Measurements from ENCODE around the gene ASCC3.
"Not testable (repeated sequence)": the region's sequence is repeated elsewhere in the genome, so short reads cannot be mapped to it uniquely, and the experiment has no call there.

The ASCC3 gene

GRCh38 chr6:100763617-100764241, 117.4 kb downstream of the ASCC3 start:
- Histone ChIP-seq H3K4me1 (ENCODE audit: control extremely low read depth in 1 of 4, control insufficient read depth in 4 of 4, insufficient read depth in 4 of 4, low read length in 3 of 4) (no peaks in the 10 kb centered on the region), H3K4me3 (ENCODE audit: control insufficient read depth in 1 of 7, extremely low read depth in 1 of 7, insufficient read depth in 4 of 7, low read depth in 2 of 7, low read length in 6 of 7) (no peak overlapping the region), H3K27ac (ENCODE audit: insufficient read depth in 1 of 2, low read depth in 1 of 2, low read length in 2 of 2, poor library complexity in 1 of 2, severe bottlenecking in 2 of 2) (no peak overlapping the region), H3K27me3 (replicated peaks in 2 of 5; ENCODE audit: control insufficient read depth in 4 of 5, insufficient read depth in 5 of 5, low read length in 4 of 5) (no peaks in the 10 kb centered on the region), H3K36me3 (ENCODE audit: control insufficient read depth in 4 of 4, insufficient read depth in 4 of 4, low read length in 3 of 4) (peaks cover 17 to 59% (median 39%) of the 10 kb centered on the region in 4 experiments), H3K9me3 (ENCODE audit: control extremely low read depth in 1 of 5, control insufficient read depth in 4 of 5, insufficient read depth in 2 of 5, low read depth in 1 of 5, low read length in 4 of 5) (peaks cover 0 to 20% (median 12%) of the 10 kb centered on the region in 5 experiments)
- ChIA-PET CTCF (no interaction called here), POLR2A (no interaction called here)
- DNase-seq = no peak
- WGBS (ENCODE audit: insufficient coverage) = 96% methylated on average over 2 of the region's 2 CpGs

DNA sequence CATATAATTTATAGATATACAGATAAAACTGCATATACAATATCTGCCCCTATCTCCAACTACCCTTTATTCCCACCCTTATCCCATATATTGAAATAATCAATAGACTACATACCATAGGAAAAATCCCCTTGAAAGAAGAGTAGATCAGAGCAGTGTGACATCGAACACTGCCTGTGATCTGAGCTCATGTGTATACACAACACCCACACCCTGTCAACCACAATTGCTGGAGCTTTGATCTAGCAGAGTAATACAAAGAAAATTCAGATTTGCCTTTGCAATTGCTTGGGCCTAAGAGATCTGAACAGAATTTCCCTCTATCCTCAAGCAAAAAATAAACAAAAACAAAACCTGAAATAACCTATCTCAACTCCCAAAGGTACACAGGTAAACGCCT, 119.3 kb downstream of the ASCC3 start:
- Histone ChIP-seq H3K27ac (ENCODE audit: insufficient read depth in 1 of 2, low read depth in 1 of 2, low read length in 2 of 2, poor library complexity in 1 of 2, severe bottlenecking in 2 of 2) (no peak overlapping the region), H3K4me1 (ENCODE audit: control extremely low read depth in 1 of 4, control insufficient read depth in 4 of 4, insufficient read depth in 4 of 4, low read length in 3 of 4) (no peaks in the 10 kb centered on the region), H3K27me3 (replicated peaks in 2 of 5; ENCODE audit: control insufficient read depth in 4 of 5, insufficient read depth in 5 of 5, low read length in 4 of 5) (no peaks in the 10 kb centered on the region), H3K4me3 (ENCODE audit: control insufficient read depth in 1 of 7, extremely low read depth in 1 of 7, insufficient read depth in 4 of 7, low read depth in 2 of 7, low read length in 6 of 7) (no peak overlapping the region), H3K9me3 (ENCODE audit: control extremely low read depth in 1 of 5, control insufficient read depth in 4 of 5, insufficient read depth in 2 of 5, low read depth in 1 of 5, low read length in 4 of 5) (peaks cover 0 to 20% (median 12%) of the 10 kb centered on the region in 5 experiments), H3K36me3 (ENCODE audit: control insufficient read depth in 4 of 4, insufficient read depth in 4 of 4, low read length in 3 of 4) (peaks cover 15 to 59% (median 37%) of the 10 kb centered on the region in 4 experiments)
- POLR2A ChIA-PET = no interaction called here
- CTCF ChIA-PET = no interaction called here
- WGBS (ENCODE audit: insufficient coverage) = no CpG with 5 or more reads among the region's 2 CpGs
- DNase-seq = no peak

DNA sequence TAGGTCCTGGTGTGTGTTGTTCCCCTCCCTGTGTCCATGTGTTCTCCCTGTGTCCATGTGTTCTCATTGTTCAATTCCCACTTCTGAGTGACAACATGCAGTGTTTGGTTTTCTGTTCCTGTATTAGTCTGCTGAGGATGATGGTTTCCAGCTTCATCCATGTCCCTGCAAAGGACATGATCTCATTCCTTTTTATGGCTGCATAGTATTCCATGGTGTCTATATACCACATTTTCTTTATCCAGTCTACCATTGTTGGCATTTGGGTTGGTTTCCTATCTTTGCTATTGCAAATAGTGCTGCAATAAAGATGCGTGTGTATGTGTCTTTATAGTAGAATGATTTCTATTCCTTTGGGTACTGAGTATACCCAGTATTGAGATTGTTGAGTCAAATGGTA, 122.7 kb downstream of the ASCC3 start:
- peaks cover 2 to 33% (median 13%) of the 10 kb centered on the region in 4 experiments for H3K36me3 ChIP-seq (ENCODE audit: control insufficient read depth in 4 of 4, insufficient read depth in 4 of 4, low read length in 3 of 4)
- H3K27ac ChIP-seq (ENCODE audit: insufficient read depth in 1 of 2, low read depth in 1 of 2, low read length in 2 of 2, poor library complexity in 1 of 2, severe bottlenecking in 2 of 2); H3K27me3 ChIP-seq (replicated peaks in 2 of 5; ENCODE audit: control insufficient read depth in 4 of 5, insufficient read depth in 5 of 5, low read length in 4 of 5); CTCF ChIA-PET; DNase-seq; H3K4me3 ChIP-seq (ENCODE audit: control insufficient read depth in 1 of 7, extremely low read depth in 1 of 7, insufficient read depth in 4 of 7, low read depth in 2 of 7, low read length in 6 of 7); H3K4me1 ChIP-seq (ENCODE audit: control extremely low read depth in 1 of 4, control insufficient read depth in 4 of 4, insufficient read depth in 4 of 4, low read length in 3 of 4); POLR2A ChIA-PET; H3K9me3 ChIP-seq (ENCODE audit: control extremely low read depth in 1 of 5, control insufficient read depth in 4 of 5, insufficient read depth in 2 of 5, low read depth in 1 of 5, low read length in 4 of 5): not testable (repeated sequence)
- WGBS (ENCODE audit: insufficient coverage) = no CpG with 5 or more reads among the region's 1 CpG

DNA sequence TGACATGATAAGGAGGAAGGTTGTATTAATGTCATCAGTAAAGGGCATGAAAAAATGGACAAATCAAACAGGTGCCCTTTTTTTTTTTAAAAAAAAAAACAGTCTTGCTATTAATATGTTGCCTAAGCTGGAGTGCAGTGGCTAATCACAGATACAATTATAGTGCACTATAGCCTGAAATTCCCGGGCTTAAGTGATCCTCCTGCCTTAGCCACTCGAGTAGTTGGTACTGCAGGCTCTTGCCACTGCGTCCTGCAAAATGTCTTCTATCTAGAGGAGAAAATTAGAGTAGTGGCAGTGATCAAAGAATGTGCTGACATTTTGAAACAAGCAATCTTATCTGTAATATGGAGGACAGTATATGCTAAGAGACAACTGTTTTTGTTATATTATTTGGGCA, 127.7 kb downstream of the ASCC3 start:
- Histone ChIP-seq H3K9me3 (ENCODE audit: control extremely low read depth in 1 of 5, control insufficient read depth in 4 of 5, insufficient read depth in 2 of 5, low read depth in 1 of 5, low read length in 4 of 5) (no peaks in the 10 kb centered on the region), H3K27ac (ENCODE audit: insufficient read depth in 1 of 2, low read depth in 1 of 2, low read length in 2 of 2, poor library complexity in 1 of 2, severe bottlenecking in 2 of 2) (no peak overlapping the region), H3K36me3 (ENCODE audit: control insufficient read depth in 4 of 4, insufficient read depth in 4 of 4, low read length in 3 of 4) (peaks cover 0 to 11% (median 1%) of the 10 kb centered on the region in 4 experiments), H3K4me3 (ENCODE audit: control insufficient read depth in 1 of 7, extremely low read depth in 1 of 7, insufficient read depth in 4 of 7, low read depth in 2 of 7, low read length in 6 of 7) (no peak overlapping the region), H3K4me1 (ENCODE audit: control extremely low read depth in 1 of 4, control insufficient read depth in 4 of 4, insufficient read depth in 4 of 4, low read length in 3 of 4) (no peaks in the 10 kb centered on the region), H3K27me3 (replicated peaks in 2 of 5; ENCODE audit: control insufficient read depth in 4 of 5, insufficient read depth in 5 of 5, low read length in 4 of 5) (no peaks in the 10 kb centered on the region)
- WGBS (ENCODE audit: insufficient coverage) = 100% methylated on average over 2 of the region's 3 CpGs
- no peak for DNase-seq
- ChIA-PET POLR2A (interaction anchor here (0.6 to 0.7 kb wide), 2 partner anchors 49 to 1458 kb away, joined by 3 to 4 read pairs; no protein-coding TSS in a partner anchor), CTCF (no interaction called here)

GRCh38 chr6:100751590-100751989, 129.5 kb downstream of the ASCC3 start:
- H3K36me3 ChIP-seq (ENCODE audit: control insufficient read depth in 4 of 4, insufficient read depth in 4 of 4, low read length in 3 of 4) = peaks cover 0 to 15% (median 1%) of the 10 kb centered on the region in 4 experiments
- POLR2A ChIA-PET = no interaction called here

DNA sequence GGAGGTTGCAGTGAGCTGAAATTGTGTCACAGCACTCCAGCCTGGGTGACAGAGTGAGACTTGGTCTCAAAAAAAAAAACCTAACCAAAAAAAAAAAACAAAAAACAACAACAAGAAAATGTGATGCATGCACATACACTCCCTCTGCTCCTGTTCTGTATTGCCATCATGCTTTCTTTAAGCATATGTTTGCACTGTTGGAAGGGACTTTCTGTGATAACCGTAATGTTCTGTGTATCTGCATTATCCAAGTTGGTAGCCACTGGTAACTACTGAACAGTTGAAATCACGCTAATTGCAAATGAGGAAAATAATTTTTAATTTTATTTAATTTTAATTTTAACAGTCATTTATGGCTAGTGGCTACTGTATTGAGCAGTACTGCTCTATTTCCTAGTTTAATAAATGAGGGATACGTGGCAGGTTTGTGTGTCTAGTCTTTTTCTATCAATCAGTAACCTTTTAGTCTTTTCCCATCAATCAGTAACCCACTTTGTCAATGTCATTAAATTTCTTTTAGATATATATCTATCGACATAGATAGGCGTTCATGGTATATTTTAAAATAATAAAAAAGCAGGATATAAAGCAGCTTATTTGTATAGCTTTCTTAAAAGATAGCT, 135.6 kb downstream of the ASCC3 start:
- Histone ChIP-seq H3K36me3 (ENCODE audit: control insufficient read depth in 4 of 4, insufficient read depth in 4 of 4, low read length in 3 of 4) (peaks cover 9 to 23% (median 13%) of the 10 kb centered on the region in 4 experiments), H3K27ac (ENCODE audit: insufficient read depth in 1 of 2, low read depth in 1 of 2, low read length in 2 of 2, poor library complexity in 1 of 2, severe bottlenecking in 2 of 2) (no peak overlapping the region), H3K4me1 (ENCODE audit: control extremely low read depth in 1 of 4, control insufficient read depth in 4 of 4, insufficient read depth in 4 of 4, low read length in 3 of 4) (no peaks in the 10 kb centered on the region), H3K4me3 (ENCODE audit: control insufficient read depth in 1 of 7, extremely low read depth in 1 of 7, insufficient read depth in 4 of 7, low read depth in 2 of 7, low read length in 6 of 7) (no peak overlapping the region), H3K9me3 (ENCODE audit: control extremely low read depth in 1 of 5, control insufficient read depth in 4 of 5, insufficient read depth in 2 of 5, low read depth in 1 of 5, low read length in 4 of 5) (peaks cover 0 to 13% (median 9%) of the 10 kb centered on the region in 5 experiments), H3K27me3 (replicated peaks in 2 of 5; ENCODE audit: control insufficient read depth in 4 of 5, insufficient read depth in 5 of 5, low read length in 4 of 5) (no peaks in the 10 kb centered on the region)
- ChIA-PET POLR2A (no interaction called here), CTCF (interaction anchor here (0.6 to 1.5 kb wide), 2 partner anchors 11 to 928 kb away, joined by 3 to 5 read pairs; no protein-coding TSS in a partner anchor)
- no CpG with 5 or more reads among the region's 5 CpGs for WGBS (ENCODE audit: insufficient coverage)
- DNase-seq = no peak

More at GRCh38 chr6:100751590-100751989, 129.5 kb downstream of the ASCC3 start:
- Histone ChIP-seq H3K9me3 (ENCODE audit: control extremely low read depth in 1 of 5, control insufficient read depth in 4 of 5, insufficient read depth in 2 of 5, low read depth in 1 of 5, low read length in 4 of 5) (no peaks in the 10 kb centered on the region), H3K27me3 (replicated peaks in 2 of 5; ENCODE audit: control insufficient read depth in 4 of 5, insufficient read depth in 5 of 5, low read length in 4 of 5) (no peaks in the 10 kb centered on the region), H3K4me1 (ENCODE audit: control extremely low read depth in 1 of 4, control insufficient read depth in 4 of 4, insufficient read depth in 4 of 4, low read length in 3 of 4) (no peaks in the 10 kb centered on the region), H3K4me3 (ENCODE audit: control insufficient read depth in 1 of 7, extremely low read depth in 1 of 7, insufficient read depth in 4 of 7, low read depth in 2 of 7, low read length in 6 of 7) (no peak overlapping the region), H3K27ac (ENCODE audit: insufficient read depth in 1 of 2, low read depth in 1 of 2, low read length in 2 of 2, poor library complexity in 1 of 2, severe bottlenecking in 2 of 2) (no peak overlapping the region)
- WGBS (ENCODE audit: insufficient coverage) = 40% methylated on average over 2 of the region's 3 CpGs
- CTCF ChIA-PET = no interaction called here
- DNase-seq = no peak

GRCh38 chr6:100740439-100740838, 140.7 kb downstream of the ASCC3 start:
- Histone ChIP-seq H3K9me3 (ENCODE audit: control extremely low read depth in 1 of 5, control insufficient read depth in 4 of 5, insufficient read depth in 2 of 5, low read depth in 1 of 5, low read length in 4 of 5) (peaks cover 0 to 21% (median 10%) of the 10 kb centered on the region in 5 experiments), H3K27me3 (replicated peaks in 2 of 5; ENCODE audit: control insufficient read depth in 4 of 5, insufficient read depth in 5 of 5, low read length in 4 of 5) (no peaks in the 10 kb centered on the region), H3K27ac (ENCODE audit: insufficient read depth in 1 of 2, low read depth in 1 of 2, low read length in 2 of 2, poor library complexity in 1 of 2, severe bottlenecking in 2 of 2) (no peak overlapping the region), H3K4me1 (ENCODE audit: control extremely low read depth in 1 of 4, control insufficient read depth in 4 of 4, insufficient read depth in 4 of 4, low read length in 3 of 4) (no peaks in the 10 kb centered on the region), H3K4me3 (ENCODE audit: control insufficient read depth in 1 of 7, extremely low read depth in 1 of 7, insufficient read depth in 4 of 7, low read depth in 2 of 7, low read length in 6 of 7) (no peak overlapping the region), H3K36me3 (ENCODE audit: control insufficient read depth in 4 of 4, insufficient read depth in 4 of 4, low read length in 3 of 4) (peaks cover 9 to 15% (median 13%) of the 10 kb centered on the region in 4 experiments)
- peak in 1 of 3 donors; percentile 9 for DNase-seq
- CTCF ChIA-PET = interaction anchor here (1.5 kb wide), 1 partner anchor 10 kb away, joined by 4 read pairs; no protein-coding TSS in a partner anchor
- POLR2A ChIA-PET = no interaction called here
